Prostate gland (tissue), 2 donors: ENCODE results near the gene INTS14. TPM values are rescaled to one million over a fixed set of nuclear protein-coding genes. Genes with fewer than 3 reads are reported as not detected.

Experiments
- DNase-seq: peaks from one replicate; pipeline ENCODE4 v3.0.0-alpha.2; 2019; ENCODE audit warnings: low spot score
- H3K27ac ChIP-seq, 2 donors: fragments of 200-600 bp; sonication (generic); 2 replicates each; pipeline ENCODE4 v1.5.1; 2017 to 2019
- H3K27me3 ChIP-seq: fragments of 200-600 bp; sonication (generic); replicated peaks from 2 replicates; pipeline ENCODE4 v1.5.1; 2019; ENCODE audit not compliant: insufficient read depth
- H3K36me3 ChIP-seq, 2 donors: fragments of 200-600 bp; sonication (generic); 1 replicate in 1 of 2; 2 replicates in 1 of 2; pipeline versions ENCODE4 v1.5.1 to v1.8.1; 2017 to 2019
- H3K4me1 ChIP-seq: fragments of 200-600 bp; sonication (generic); replicated peaks from 2 replicates; pipeline ENCODE4 v1.5.1; 2019
- H3K4me3 ChIP-seq, 2 donors: fragments of 200-600 bp; sonication (generic); 2 replicates each; pipeline ENCODE4 v1.5.1; 2017 to 2019
- H3K9me3 ChIP-seq: fragments of 200-600 bp; sonication (generic); 2 replicates; pipeline ENCODE4 v1.5.1; 2017
- POLR2A ChIP-seq: fragments of 450-650 bp; IDR thresholded peaks from one replicate; pipeline ENCODE4 v1.6.1; 2016; ENCODE audit warnings: antibody characterized with exemption, mild to moderate bottlenecking
- POLR2AphosphoS5 ChIP-seq: sonication (generic); formaldehyde crosslinking; IDR thresholded peaks from one replicate; pipeline ENCODE4 v1.6.1; 2017; ENCODE audit warnings: antibody characterized with exemption
- WGBS: methylation state at CpG from one replicate; pipeline ENCODE4 v1.1.5; 2018; 5-methylcytosine and 5-hydroxymethylcytosine counted together
- intact Hi-C: fragments of 100-400 bp; cut with DNase I; formaldehyde crosslinking; loops from one replicate; pipeline ENCODE4 v1.14.2; 2022
- total RNA-seq, 2 donors: library from RNA; depleted of rRNA; stranded (reverse); fragments of >200 nt; gene quantifications; one replicate each; pipeline ENCODE4 v1.1.0, GENCODE V29; 2016
- TF ChIP-seq, protein P1 (sequence below), 4 experiments: fragments of 200-600 bp in 2 of 4; fragments of 450-650 bp in 2 of 4; sonication (generic) in 2 of 4; IDR thresholded peaks; 1 replicate in 3 of 4; 2 replicates in 1 of 4; pipeline ENCODE4 v1.5.1; 2016 to 2019; ENCODE audit warnings: antibody characterized with exemption in 4 of 4, mild to moderate bottlenecking in 2 of 4, moderate library complexity in 2 of 4

INTS14 gene
- total RNA-seq, 2 donors from 2014 or later = 39.4 to 55.2 TPM

DNA sequence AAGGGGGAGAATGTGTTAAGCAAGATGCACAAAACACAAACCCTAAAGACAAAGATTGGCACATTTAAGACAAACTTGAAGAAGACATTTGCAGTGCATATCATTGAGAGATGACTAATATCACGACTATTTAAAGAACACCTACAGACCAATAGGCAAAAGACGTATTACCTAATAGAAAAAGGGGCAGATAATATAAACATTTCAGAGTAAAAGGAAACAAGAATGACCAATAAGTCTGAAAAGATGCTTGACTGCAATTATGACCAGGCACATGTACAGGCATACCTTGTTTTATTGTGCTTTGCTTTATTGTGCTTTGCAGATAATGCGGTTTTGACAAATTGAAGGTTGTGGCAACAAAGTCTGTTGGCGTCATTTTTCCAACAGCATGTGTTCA, 75.7 kb downstream of the INTS14 start:
- H3K27me3 ChIP-seq = no peaks in the 10 kb centered on the region
- no peak for DNase-seq
- 96% methylated on average over 4 of the region's 4 CpGs for WGBS
- H3K4me1 ChIP-seq = peaks cover 16% of the 10 kb centered on the region
- H3K4me3 ChIP-seq = no peak overlapping the region
- no peak for TF ChIP-seq POLR2AphosphoS5
- TF ChIP-seq, protein P1, sequence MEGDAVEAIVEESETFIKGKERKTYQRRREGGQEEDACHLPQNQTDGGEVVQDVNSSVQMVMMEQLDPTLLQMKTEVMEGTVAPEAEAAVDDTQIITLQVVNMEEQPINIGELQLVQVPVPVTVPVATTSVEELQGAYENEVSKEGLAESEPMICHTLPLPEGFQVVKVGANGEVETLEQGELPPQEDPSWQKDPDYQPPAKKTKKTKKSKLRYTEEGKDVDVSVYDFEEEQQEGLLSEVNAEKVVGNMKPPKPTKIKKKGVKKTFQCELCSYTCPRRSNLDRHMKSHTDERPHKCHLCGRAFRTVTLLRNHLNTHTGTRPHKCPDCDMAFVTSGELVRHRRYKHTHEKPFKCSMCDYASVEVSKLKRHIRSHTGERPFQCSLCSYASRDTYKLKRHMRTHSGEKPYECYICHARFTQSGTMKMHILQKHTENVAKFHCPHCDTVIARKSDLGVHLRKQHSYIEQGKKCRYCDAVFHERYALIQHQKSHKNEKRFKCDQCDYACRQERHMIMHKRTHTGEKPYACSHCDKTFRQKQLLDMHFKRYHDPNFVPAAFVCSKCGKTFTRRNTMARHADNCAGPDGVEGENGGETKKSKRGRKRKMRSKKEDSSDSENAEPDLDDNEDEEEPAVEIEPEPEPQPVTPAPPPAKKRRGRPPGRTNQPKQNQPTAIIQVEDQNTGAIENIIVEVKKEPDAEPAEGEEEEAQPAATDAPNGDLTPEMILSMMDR (IDR thresholded peaks at IDR 0.05) = no peak
- no peak for TF ChIP-seq POLR2A
- no peaks in the 10 kb centered on the region for H3K9me3 ChIP-seq
- H3K27ac ChIP-seq = no peak overlapping the region
- intact Hi-C loops = no loop called here
- no peaks in the 10 kb centered on the region for H3K36me3 ChIP-seq

GRCh38 chr15:65533057-65533756, 77.7 kb downstream of the INTS14 start:
- no peak for TF ChIP-seq POLR2A
- no peak for TF ChIP-seq POLR2AphosphoS5
- TF ChIP-seq, protein P1 (IDR thresholded peaks at IDR 0.05) = no peak
- DNase-seq = no peak
- Histone ChIP-seq H3K9me3 (no peaks in the 10 kb centered on the region), H3K27ac (peak overlapping the region in 1 of 2 donors; percentile 3), H3K4me1 (peaks cover 16% of the 10 kb centered on the region), H3K4me3 (no peak overlapping the region), H3K27me3 (no peaks in the 10 kb centered on the region), H3K36me3 (no peaks in the 10 kb centered on the region)
- 48% methylated on average over 5 of the region's 5 CpGs for WGBS
- intact Hi-C loops = no loop called here

DNA sequence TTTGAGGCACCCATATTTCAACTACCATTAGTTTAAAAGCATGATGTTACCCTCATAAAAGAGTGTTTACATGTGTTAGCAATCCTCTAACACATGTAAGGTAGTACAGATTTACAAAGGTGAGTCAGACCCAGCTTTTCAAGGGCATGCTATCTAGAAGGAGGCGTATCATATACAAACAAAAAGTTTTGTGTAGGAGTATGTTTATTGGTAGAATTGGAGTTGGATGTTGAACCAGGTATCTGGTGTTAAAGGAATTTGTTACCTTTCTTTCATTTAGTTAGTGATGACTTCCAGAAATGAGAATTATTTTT, 78.2 kb downstream of the INTS14 start:
- DNase-seq = no peak
- Histone ChIP-seq H3K27me3 (no peaks in the 10 kb centered on the region), H3K27ac (peak overlapping the region in 1 of 2 donors; percentile 3), H3K4me1 (peaks cover 16% of the 10 kb centered on the region), H3K9me3 (no peaks in the 10 kb centered on the region), H3K4me3 (no peak overlapping the region), H3K36me3 (no peaks in the 10 kb centered on the region)
- WGBS = 38% methylated on average over 1 of the region's 1 CpG
- TF ChIP-seq POLR2A (no peak), POLR2AphosphoS5 (no peak)
- TF ChIP-seq, protein P1 (IDR thresholded peaks at IDR 0.05) = no peak
- intact Hi-C loops = no loop called here

GRCh38 chr15:65530318-65531111, 80.4 kb downstream of the INTS14 start, which contains the start of gene HACD3:
Gene HACD3 (plus strand): TSS chr15:65530463. CDS start chr15:65530632, 169 bp downstream.
- DNase-seq = peak; percentile 72
- TF ChIP-seq POLR2A = peak; percentile 56
- TF ChIP-seq, protein P1 (IDR thresholded peaks at IDR 0.05) = no peak
- TF ChIP-seq POLR2AphosphoS5 = peak; percentile 56
- Histone ChIP-seq H3K27me3 (no peaks in the 10 kb centered on the region), H3K9me3 (no peaks in the 10 kb centered on the region), H3K36me3 (no peaks in the 10 kb centered on the region), H3K27ac (peak within 1 kb of the TSS; percentile 69 to 73), H3K4me3 (peak within 1 kb of the TSS; percentile 67 to 69), H3K4me1 (peaks cover 16% of the 10 kb centered on the region)
- WGBS = under 1% methylated on average over 76 of the region's 88 CpGs
- intact Hi-C loops = no loop called here
